GM19372 (cell line): ENCODE data around the gene PPP1R16B.
"Not testable (repeated sequence)": the region's sequence is repeated elsewhere in the genome, so short reads cannot be mapped to it uniquely, and the experiment has no call there.

ENCODE experiments used
- ATAC-seq: cut with Tn5 transposase; IDR thresholded peaks from one replicate; pipeline ENCODE4 v1.9.1; 2021; ENCODE audit warnings: mild to moderate bottlenecking, low read depth, moderate library complexity; ENCODE audit not compliant: unreplicated experiment

PPP1R16B gene

GRCh38 chr20:38791291-38791690 lies 14.2 kb upstream of the PPP1R16B start:
- no peak for ATAC-seq

- no peak for ATAC-seq
These were observed 13.6 kb upstream of the PPP1R16B start for GRCh38 chr20:38791940-38792339.

GRCh38 chr20:38794057-38794456 lies 11.4 kb upstream of the PPP1R16B start:
- not testable (repeated sequence) for ATAC-seq

- ATAC-seq: no peak
These were observed 7.2 kb upstream of the PPP1R16B start for GRCh38 chr20:38798266-38798665.

- no peak for ATAC-seq
These were observed 6.3 kb upstream of the PPP1R16B start for GRCh38 chr20:38799203-38799602.

- ATAC-seq: no peak
These were observed 4.6 kb upstream of the PPP1R16B start for GRCh38 chr20:38800882-38801281.

- ATAC-seq: no peak
These were observed 1.3 kb upstream of the PPP1R16B start for GRCh38 chr20:38804221-38804620.

- ATAC-seq: peak; percentile 45
These were observed 605 bp upstream of the PPP1R16B start for GRCh38 chr20:38804682-38805501.

GRCh38 chr20:38805958-38806854 lies 709 bp downstream of the PPP1R16B start:
- no peak for ATAC-seq

GRCh38 chr20:38806855-38807655 lies 1.6 kb downstream of the PPP1R16B start:
- ATAC-seq: no peak

- no peak for ATAC-seq
These were observed 4.4 kb downstream of the PPP1R16B start for GRCh38 chr20:38809942-38810341.

GRCh38 chr20:38810926-38811630 lies 5.6 kb downstream of the PPP1R16B start:
- ATAC-seq: no peak

GRCh38 chr20:38811769-38812168 lies 6.3 kb downstream of the PPP1R16B start:
- no peak for ATAC-seq

- no peak for ATAC-seq
These were observed 6.7 kb downstream of the PPP1R16B start for GRCh38 chr20:38812182-38812581.

GRCh38 chr20:38812709-38813573 lies 7.4 kb downstream of the PPP1R16B start:
- ATAC-seq: no peak

GRCh38 chr20:38813574-38813962 lies 8.1 kb downstream of the PPP1R16B start:
- ATAC-seq: not testable (repeated sequence)

- no peak for ATAC-seq
These were observed 9.9 kb downstream of the PPP1R16B start for GRCh38 chr20:38815446-38815845.

- ATAC-seq: no peak
These were observed 12.9 kb downstream of the PPP1R16B start for GRCh38 chr20:38818113-38819065.
